ENCODE results near the gene OR2AJ1.

OR2AJ1 gene

GRCh38 chr1:247961791-247962190 lies 37.1 kb downstream of the OR2AJ1 start:
- TF ChIP-seq POLR2AphosphoS5 (IDR thresholded peaks at IDR 0.05; ENCODE audit: low read depth, low read length) (no peak), TAF1 (IDR thresholded peaks at IDR 0.05; ENCODE audit: borderline replicate concordance, insufficient read depth, low read length) (no peak), SIN3A (IDR thresholded peaks at IDR 0.05; ENCODE audit: borderline replicate concordance, insufficient read depth, low read length) (no peak), FOXP2 (optimal IDR thresholded peaks at IDR 0.05; ENCODE audit: borderline replicate concordance, extremely low read depth, extremely low read length, insufficient read depth) (no peak), REST (IDR thresholded peaks at IDR 0.05; ENCODE audit: insufficient read depth in 1 of 2, low read depth in 2 of 2, low read length in 2 of 2) (no peak)

- TF ChIP-seq TAF1 (IDR thresholded peaks at IDR 0.05; ENCODE audit: borderline replicate concordance, insufficient read depth, low read length) (no peak), FOXP2 (optimal IDR thresholded peaks at IDR 0.05; ENCODE audit: borderline replicate concordance, extremely low read depth, extremely low read length, insufficient read depth) (no peak), POLR2AphosphoS5 (IDR thresholded peaks at IDR 0.05; ENCODE audit: low read depth, low read length) (no peak), REST (IDR thresholded peaks at IDR 0.05; ENCODE audit: insufficient read depth in 1 of 2, low read depth in 2 of 2, low read length in 2 of 2) (no peak), SIN3A (IDR thresholded peaks at IDR 0.05; ENCODE audit: borderline replicate concordance, insufficient read depth, low read length) (no peak)
Measured at GRCh38 chr1:247962911-247963588, 38.4 kb downstream of the OR2AJ1 start.

- TF ChIP-seq FOXP2 (optimal IDR thresholded peaks at IDR 0.05; ENCODE audit: borderline replicate concordance, extremely low read depth, extremely low read length, insufficient read depth) (no peak), TAF1 (IDR thresholded peaks at IDR 0.05; ENCODE audit: borderline replicate concordance, insufficient read depth, low read length) (no peak), REST (IDR thresholded peaks at IDR 0.05; ENCODE audit: insufficient read depth in 1 of 2, low read depth in 2 of 2, low read length in 2 of 2) (no peak), POLR2AphosphoS5 (IDR thresholded peaks at IDR 0.05; ENCODE audit: low read depth, low read length) (no peak), SIN3A (IDR thresholded peaks at IDR 0.05; ENCODE audit: borderline replicate concordance, insufficient read depth, low read length) (no peak)
Measured at GRCh38 chr1:247964933-247965332, 40.2 kb downstream of the OR2AJ1 start, which contains the start of gene OR2AK2. OR2AK2 (plus strand) TSS chr1:247965233; CDS start chr1:247965377, 144 bp downstream.

GRCh38 chr1:247966532-247967204 lies 42.0 kb downstream of the OR2AJ1 start:
- TF ChIP-seq SIN3A (IDR thresholded peaks at IDR 0.05; ENCODE audit: borderline replicate concordance, insufficient read depth, low read length) (no peak), TAF1 (IDR thresholded peaks at IDR 0.05; ENCODE audit: borderline replicate concordance, insufficient read depth, low read length) (no peak), POLR2AphosphoS5 (IDR thresholded peaks at IDR 0.05; ENCODE audit: low read depth, low read length) (no peak), FOXP2 (optimal IDR thresholded peaks at IDR 0.05; ENCODE audit: borderline replicate concordance, extremely low read depth, extremely low read length, insufficient read depth) (no peak), REST (IDR thresholded peaks at IDR 0.05; ENCODE audit: insufficient read depth in 1 of 2, low read depth in 2 of 2, low read length in 2 of 2) (no peak)

Data from PFSK-1 (cell line).